MM.1S (cell line): ENCODE data around the gene RAPGEF2.

Experiments
- EZH2 ChIP-seq: fragments of 300-600 bp; sonication (generic); optimal IDR thresholded peaks from 2 replicates; pipeline ENCODE3; 2017; ENCODE audit warnings: low read depth, mild to moderate bottlenecking, antibody characterized with exemption, low read length, mixed read lengths
- EZH2phosphoT487 ChIP-seq: fragments of 300-600 bp; sonication (generic); IDR thresholded peaks from 2 replicates; pipeline ENCODE4 v1.6.1; 2018; ENCODE audit warnings: antibody characterized with exemption, low read length
- TF ChIP-seq, protein P1 (sequence below): fragments of 300-600 bp; sonication (generic); IDR thresholded peaks from 2 replicates; pipeline ENCODE4 v1.5.1; 2016; ENCODE audit warnings: antibody characterized with exemption, low read length, mixed read lengths

DNA sequence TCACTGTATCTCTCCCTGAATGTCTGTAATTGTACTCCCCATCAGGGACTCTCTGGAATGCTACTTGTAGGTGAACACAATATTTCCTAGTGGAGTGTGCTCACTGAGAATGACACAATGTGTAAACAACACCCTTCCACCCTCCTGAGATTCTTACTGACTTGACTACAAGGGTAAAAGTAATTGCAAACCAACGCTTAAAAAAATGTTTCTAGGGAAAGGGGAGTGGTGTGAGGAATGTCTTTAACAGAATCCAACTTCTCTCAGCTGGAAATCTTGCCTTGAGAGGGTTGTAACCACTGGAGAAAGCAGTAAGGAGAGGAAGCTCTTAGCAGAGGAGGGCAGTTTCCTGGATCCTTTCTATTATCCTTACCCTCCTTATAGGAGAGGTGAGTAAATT lies 5.1 kb upstream of the RAPGEF2 start:
- TF ChIP-seq EZH2phosphoT487 (no peak), EZH2 (no peak)
- TF ChIP-seq, protein P1, sequence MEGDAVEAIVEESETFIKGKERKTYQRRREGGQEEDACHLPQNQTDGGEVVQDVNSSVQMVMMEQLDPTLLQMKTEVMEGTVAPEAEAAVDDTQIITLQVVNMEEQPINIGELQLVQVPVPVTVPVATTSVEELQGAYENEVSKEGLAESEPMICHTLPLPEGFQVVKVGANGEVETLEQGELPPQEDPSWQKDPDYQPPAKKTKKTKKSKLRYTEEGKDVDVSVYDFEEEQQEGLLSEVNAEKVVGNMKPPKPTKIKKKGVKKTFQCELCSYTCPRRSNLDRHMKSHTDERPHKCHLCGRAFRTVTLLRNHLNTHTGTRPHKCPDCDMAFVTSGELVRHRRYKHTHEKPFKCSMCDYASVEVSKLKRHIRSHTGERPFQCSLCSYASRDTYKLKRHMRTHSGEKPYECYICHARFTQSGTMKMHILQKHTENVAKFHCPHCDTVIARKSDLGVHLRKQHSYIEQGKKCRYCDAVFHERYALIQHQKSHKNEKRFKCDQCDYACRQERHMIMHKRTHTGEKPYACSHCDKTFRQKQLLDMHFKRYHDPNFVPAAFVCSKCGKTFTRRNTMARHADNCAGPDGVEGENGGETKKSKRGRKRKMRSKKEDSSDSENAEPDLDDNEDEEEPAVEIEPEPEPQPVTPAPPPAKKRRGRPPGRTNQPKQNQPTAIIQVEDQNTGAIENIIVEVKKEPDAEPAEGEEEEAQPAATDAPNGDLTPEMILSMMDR = no peak
